DND-41 (cell line): ENCODE measurements around the gene PLIN3.

Experiments
- EZH2 ChIP-seq: IDR thresholded peaks from 3 replicates; pipeline ENCODE4 v1.6.1; 2012; ENCODE audit warnings: borderline replicate concordance, low read depth, mild to moderate bottlenecking, moderate library complexity, low read length, inconsistent platforms; ENCODE audit not compliant: severe bottlenecking
- TF ChIP-seq, protein P1 (sequence below): IDR thresholded peaks from 2 replicates; pipeline ENCODE4 v1.5.1; 2012; ENCODE audit warnings: borderline replicate concordance, low read length, moderate library complexity, mild to moderate bottlenecking; ENCODE audit not compliant: poor library complexity, severe bottlenecking; ENCODE audit errors: extremely low read depth

DNA sequence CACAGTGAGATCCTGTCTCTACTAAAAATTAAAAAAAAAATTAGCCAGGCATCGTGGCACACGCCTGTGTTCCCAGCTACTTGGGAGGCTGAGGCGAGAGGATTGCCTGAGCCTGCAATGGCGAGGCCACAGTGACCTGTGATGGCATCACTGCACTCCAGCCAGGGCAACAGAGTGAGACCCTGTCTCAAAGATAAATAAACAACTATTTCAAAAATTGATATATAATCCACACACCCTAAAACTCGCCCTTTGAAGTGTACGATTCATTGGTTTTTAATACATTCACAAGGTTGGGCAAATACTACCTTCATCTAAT is 23.9 kb downstream of the PLIN3 start:
- TF ChIP-seq, protein P1, sequence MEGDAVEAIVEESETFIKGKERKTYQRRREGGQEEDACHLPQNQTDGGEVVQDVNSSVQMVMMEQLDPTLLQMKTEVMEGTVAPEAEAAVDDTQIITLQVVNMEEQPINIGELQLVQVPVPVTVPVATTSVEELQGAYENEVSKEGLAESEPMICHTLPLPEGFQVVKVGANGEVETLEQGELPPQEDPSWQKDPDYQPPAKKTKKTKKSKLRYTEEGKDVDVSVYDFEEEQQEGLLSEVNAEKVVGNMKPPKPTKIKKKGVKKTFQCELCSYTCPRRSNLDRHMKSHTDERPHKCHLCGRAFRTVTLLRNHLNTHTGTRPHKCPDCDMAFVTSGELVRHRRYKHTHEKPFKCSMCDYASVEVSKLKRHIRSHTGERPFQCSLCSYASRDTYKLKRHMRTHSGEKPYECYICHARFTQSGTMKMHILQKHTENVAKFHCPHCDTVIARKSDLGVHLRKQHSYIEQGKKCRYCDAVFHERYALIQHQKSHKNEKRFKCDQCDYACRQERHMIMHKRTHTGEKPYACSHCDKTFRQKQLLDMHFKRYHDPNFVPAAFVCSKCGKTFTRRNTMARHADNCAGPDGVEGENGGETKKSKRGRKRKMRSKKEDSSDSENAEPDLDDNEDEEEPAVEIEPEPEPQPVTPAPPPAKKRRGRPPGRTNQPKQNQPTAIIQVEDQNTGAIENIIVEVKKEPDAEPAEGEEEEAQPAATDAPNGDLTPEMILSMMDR: no peak
- TF ChIP-seq EZH2: no peak
